HepG2 (cell line): Measurements from ENCODE around the gene ABHD2. TPM values are rescaled to one million over a fixed set of nuclear protein-coding genes. Genes with fewer than 3 reads are reported as not detected.

Experiments
- ESRRA ChIP-seq: sonication (generic); formaldehyde crosslinking; IDR thresholded peaks from 2 replicates; pipeline ENCODE4 v1.5.1; 2020; ENCODE audit warnings: mild to moderate bottlenecking, low read depth, missing genetic modification reagents
- ETV5 ChIP-seq: IDR thresholded peaks from 2 replicates; pipeline ENCODE4 v1.6.1; 2018; ENCODE audit warnings: missing biosample characterization, missing genetic modification reagents, inconsistent platforms, borderline replicate concordance
- FOXM1 ChIP-seq: sonication (generic); formaldehyde crosslinking; IDR thresholded peaks from 2 replicates; pipeline ENCODE4 v1.5.0; 2020; ENCODE audit warnings: missing genetic modification reagents
- IRF2 ChIP-seq: IDR thresholded peaks from 2 replicates; pipeline ENCODE4 v1.6.1; 2018; ENCODE audit warnings: missing genetic modification reagents, missing compliant biosample characterization
- IRF9 ChIP-seq: sonication (generic); formaldehyde crosslinking; IDR thresholded peaks from 2 replicates; pipeline ENCODE4 v1.8.0; 2022; ENCODE audit warnings: missing genetic modification reagents, mild to moderate bottlenecking, borderline replicate concordance
- MEIS1 ChIP-seq: sonication (generic); formaldehyde crosslinking; IDR thresholded peaks from 2 replicates; pipeline ENCODE4 v1.9.0; 2021; ENCODE audit warnings: mild to moderate bottlenecking, missing genetic modification reagents, moderate library complexity, borderline replicate concordance
- PATZ1 ChIP-seq: sonication (generic); formaldehyde crosslinking; IDR thresholded peaks from 2 replicates; pipeline ENCODE4 v1.4.0; 2020; ENCODE audit warnings: missing genetic modification reagents
- PHF8 ChIP-seq: sonication (generic); formaldehyde crosslinking; IDR thresholded peaks from 2 replicates; pipeline ENCODE4 v1.5.0; 2020; ENCODE audit warnings: missing genetic modification reagents
- RXRB ChIP-seq: IDR thresholded peaks from 2 replicates; pipeline ENCODE4 v1.6.1; 2016; ENCODE audit warnings: borderline replicate concordance, missing genetic modification reagents, missing compliant biosample characterization
- SOX13 ChIP-seq, 3 experiments: fragments of 450-650 bp in 1 of 3; sonication (generic) in 1 of 3; formaldehyde crosslinking in 1 of 3; IDR thresholded peaks in 2 of 3; conservative IDR thresholded peaks in 1 of 3; 2 replicates each; pipeline versions ENCODE4 v1.5.0 to v1.6.1; 2016 to 2020; ENCODE audit warnings: antibody characterized with exemption in 1 of 3, mild to moderate bottlenecking in 1 of 3, missing compliant biosample characterization in 1 of 3, missing genetic modification reagents in 1 of 3, moderate library complexity in 1 of 3
- ZBTB34 ChIP-seq: sonication (generic); formaldehyde crosslinking; IDR thresholded peaks from 2 replicates; pipeline ENCODE4 v1.8.0; 2022; ENCODE audit warnings: mild to moderate bottlenecking, missing genetic modification reagents
- ZMYM3 ChIP-seq: sonication (generic); formaldehyde crosslinking; IDR thresholded peaks from 2 replicates; pipeline ENCODE4 v1.5.1; 2020; ENCODE audit warnings: mild to moderate bottlenecking, missing genetic modification reagents
- ZNF607 ChIP-seq: sonication (generic); formaldehyde crosslinking; IDR thresholded peaks from 2 replicates; pipeline ENCODE4 v1.5.1; 2020; ENCODE audit warnings: missing genetic modification reagents, mild to moderate bottlenecking, borderline replicate concordance
- polyA plus RNA-seq, 8 experiments: library from polyadenylated mRNA; depleted of rRNA in 3 of 8; stranded (reverse) in 7 of 8; unstranded in 1 of 8; fragments of >200 nt; fragmentation: Illumina TruSeq in 4 of 8; extraction: Trizol in 4 of 8; gene quantifications; 2 replicates each; pipeline versions ENCODE4 v1.2.1 to v1.2.3, GENCODE V29; 2011 to 2016; ENCODE audit warnings: low read depth in 4 of 8, missing spikeins in 1 of 8, mixed read lengths in 1 of 8; ENCODE audit not compliant: insufficient read depth in 1 of 8
- total RNA-seq, 5 experiments: library from RNA; depleted of rRNA; stranded (reverse); fragments of >200 nt; fragmentation: Illumina TruSeq; extraction: Trizol; gene quantifications; 2 replicates each; pipeline ENCODE4 v1.2.3, GENCODE V29; 2016; ENCODE audit warnings: low read depth in 1 of 5
- TF ChIP-seq, protein P1 (sequence below): sonication (generic); formaldehyde crosslinking; IDR thresholded peaks from 2 replicates; pipeline ENCODE4 v1.5.0; 2020; ENCODE audit warnings: missing genetic modification reagents
- TF ChIP-seq, protein P2 (sequence below): sonication (generic); formaldehyde crosslinking; IDR thresholded peaks from 2 replicates; pipeline ENCODE4 v1.4.0; 2020; ENCODE audit warnings: missing genetic modification reagents
- TF ChIP-seq, protein P3 (sequence below): sonication (generic); IDR thresholded peaks from 2 replicates; pipeline ENCODE4 v1.6.1; 2016; ENCODE audit warnings: low read depth, borderline replicate concordance

Gene ABHD2
- total and polyA plus RNA-seq, 2 of the 13 experiments (the other 11 are each of a cell fraction or from before 2014, with no cell fraction given): 14.8 to 22.4 TPM

- TF ChIP-seq ZBTB34: no peak
- TF ChIP-seq ZNF607 (CRISPR knock-in tag): no peak
- TF ChIP-seq PATZ1 (CRISPR knock-in tag): 0 out of 2 replicates have a peak, but pooled peaks have one; percentile 9
- TF ChIP-seq, protein P1, sequence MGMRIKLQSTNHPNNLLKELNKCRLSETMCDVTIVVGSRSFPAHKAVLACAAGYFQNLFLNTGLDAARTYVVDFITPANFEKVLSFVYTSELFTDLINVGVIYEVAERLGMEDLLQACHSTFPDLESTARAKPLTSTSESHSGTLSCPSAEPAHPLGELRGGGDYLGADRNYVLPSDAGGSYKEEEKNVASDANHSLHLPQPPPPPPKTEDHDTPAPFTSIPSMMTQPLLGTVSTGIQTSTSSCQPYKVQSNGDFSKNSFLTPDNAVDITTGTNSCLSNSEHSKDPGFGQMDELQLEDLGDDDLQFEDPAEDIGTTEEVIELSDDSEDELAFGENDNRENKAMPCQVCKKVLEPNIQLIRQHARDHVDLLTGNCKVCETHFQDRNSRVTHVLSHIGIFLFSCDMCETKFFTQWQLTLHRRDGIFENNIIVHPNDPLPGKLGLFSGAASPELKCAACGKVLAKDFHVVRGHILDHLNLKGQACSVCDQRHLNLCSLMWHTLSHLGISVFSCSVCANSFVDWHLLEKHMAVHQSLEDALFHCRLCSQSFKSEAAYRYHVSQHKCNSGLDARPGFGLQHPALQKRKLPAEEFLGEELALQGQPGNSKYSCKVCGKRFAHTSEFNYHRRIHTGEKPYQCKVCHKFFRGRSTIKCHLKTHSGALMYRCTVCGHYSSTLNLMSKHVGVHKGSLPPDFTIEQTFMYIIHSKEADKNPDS (CRISPR knock-in tag): no peak
- TF ChIP-seq PHF8: no peak
- TF ChIP-seq FOXM1 (CRISPR knock-in tag): no peak
- TF ChIP-seq MEIS1 (CRISPR knock-in tag): no peak
- no peak for TF ChIP-seq SOX13 (IDR thresholded peaks at IDR 0.05)
- TF ChIP-seq SOX13 (CRISPR knock-in tag; conservative IDR thresholded peaks at IDR 0.05 in 1 of 2, IDR thresholded peaks at IDR 0.05 in 1 of 2): peak in 1 of 2 experiments; percentile 60; a peak in 1 of 4 replicates
- TF ChIP-seq, protein P2, sequence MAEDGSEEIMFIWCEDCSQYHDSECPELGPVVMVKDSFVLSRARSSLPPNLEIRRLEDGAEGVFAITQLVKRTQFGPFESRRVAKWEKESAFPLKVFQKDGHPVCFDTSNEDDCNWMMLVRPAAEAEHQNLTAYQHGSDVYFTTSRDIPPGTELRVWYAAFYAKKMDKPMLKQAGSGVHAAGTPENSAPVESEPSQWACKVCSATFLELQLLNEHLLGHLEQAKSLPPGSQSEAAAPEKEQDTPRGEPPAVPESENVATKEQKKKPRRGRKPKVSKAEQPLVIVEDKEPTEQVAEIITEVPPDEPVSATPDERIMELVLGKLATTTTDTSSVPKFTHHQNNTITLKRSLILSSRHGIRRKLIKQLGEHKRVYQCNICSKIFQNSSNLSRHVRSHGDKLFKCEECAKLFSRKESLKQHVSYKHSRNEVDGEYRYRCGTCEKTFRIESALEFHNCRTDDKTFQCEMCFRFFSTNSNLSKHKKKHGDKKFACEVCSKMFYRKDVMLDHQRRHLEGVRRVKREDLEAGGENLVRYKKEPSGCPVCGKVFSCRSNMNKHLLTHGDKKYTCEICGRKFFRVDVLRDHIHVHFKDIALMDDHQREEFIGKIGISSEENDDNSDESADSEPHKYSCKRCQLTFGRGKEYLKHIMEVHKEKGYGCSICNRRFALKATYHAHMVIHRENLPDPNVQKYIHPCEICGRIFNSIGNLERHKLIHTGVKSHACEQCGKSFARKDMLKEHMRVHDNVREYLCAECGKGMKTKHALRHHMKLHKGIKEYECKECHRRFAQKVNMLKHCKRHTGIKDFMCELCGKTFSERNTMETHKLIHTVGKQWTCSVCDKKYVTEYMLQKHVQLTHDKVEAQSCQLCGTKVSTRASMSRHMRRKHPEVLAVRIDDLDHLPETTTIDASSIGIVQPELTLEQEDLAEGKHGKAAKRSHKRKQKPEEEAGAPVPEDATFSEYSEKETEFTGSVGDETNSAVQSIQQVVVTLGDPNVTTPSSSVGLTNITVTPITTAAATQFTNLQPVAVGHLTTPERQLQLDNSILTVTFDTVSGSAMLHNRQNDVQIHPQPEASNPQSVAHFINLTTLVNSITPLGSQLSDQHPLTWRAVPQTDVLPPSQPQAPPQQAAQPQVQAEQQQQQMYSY (CRISPR knock-in tag): peak; percentile 95
- TF ChIP-seq, protein P3, sequence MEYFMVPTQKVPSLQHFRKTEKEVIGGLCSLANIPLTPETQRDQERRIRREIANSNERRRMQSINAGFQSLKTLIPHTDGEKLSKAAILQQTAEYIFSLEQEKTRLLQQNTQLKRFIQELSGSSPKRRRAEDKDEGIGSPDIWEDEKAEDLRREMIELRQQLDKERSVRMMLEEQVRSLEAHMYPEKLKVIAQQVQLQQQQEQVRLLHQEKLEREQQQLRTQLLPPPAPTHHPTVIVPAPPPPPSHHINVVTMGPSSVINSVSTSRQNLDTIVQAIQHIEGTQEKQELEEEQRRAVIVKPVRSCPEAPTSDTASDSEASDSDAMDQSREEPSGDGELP: peak; percentile 59; the same call in 1 of the 2 replicates
- TF ChIP-seq IRF9 (CRISPR knock-in tag): no peak
- TF ChIP-seq ZMYM3 (CRISPR knock-in tag): no peak; the same call in 1 of the 2 replicates
- peak; percentile 52; the same call in 1 of the 2 replicates for TF ChIP-seq IRF2 (CRISPR knock-in tag)
- 0 out of 2 replicates have a peak, but pooled peaks have one; percentile 23 for TF ChIP-seq ESRRA (CRISPR knock-in tag)
- peak; percentile 2; the same call in 1 of the 2 replicates for TF ChIP-seq RXRB
- TF ChIP-seq ETV5: peak; percentile 96
These were observed 24.2 kb downstream of the ABHD2 start (continued) for GRCh38 chr15:89112341-89112971.
